ENCODE measurements around the gene CHMP3.

Gene CHMP3

DNA sequence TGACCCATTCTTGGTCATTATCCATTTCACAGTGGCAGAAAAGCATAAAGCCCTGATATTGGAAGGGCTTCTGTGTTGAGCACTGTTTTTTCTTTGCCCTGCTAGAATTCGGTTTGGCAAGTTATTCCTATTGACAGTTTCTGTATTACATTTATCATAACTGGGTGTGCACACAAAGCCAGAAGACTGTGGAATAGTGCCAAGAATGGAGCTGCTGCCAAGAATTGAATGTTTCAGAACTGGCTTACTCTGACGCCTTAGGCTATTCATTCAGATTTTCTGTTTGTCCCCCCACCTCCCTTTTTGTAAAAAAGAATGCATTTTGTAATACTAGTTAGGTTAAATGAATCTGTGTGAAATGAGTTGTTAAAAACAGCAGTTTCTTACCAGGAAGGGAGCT is 109.4 kb downstream of the CHMP3 start:
- no peak for DNase-seq (ENCODE audit: low read depth in 1 of 2, low spot score in 1 of 2)

More for the DNA sequence above, 109.4 kb downstream of the CHMP3 start:
- H3K27me3 ChIP-seq (ENCODE audit: insufficient read depth, poor library complexity, severe bottlenecking) = no peaks in the 10 kb centered on the region
- no peak overlapping the region for H3K27ac ChIP-seq (replicated peaks)
- no peak overlapping the region for H3K4me3 ChIP-seq (replicated peaks; ENCODE audit: insufficient read depth, low read length)
- TF ChIP-seq REST (IDR thresholded peaks at IDR 0.05; ENCODE audit: insufficient replicate concordance, low read depth) (no peak), GABPA (IDR thresholded peaks at IDR 0.05; ENCODE audit: low read depth) (no peak), SPI1 (IDR thresholded peaks at IDR 0.05; ENCODE audit: borderline replicate concordance, low read depth) (no peak), POLR2AphosphoS5 (IDR thresholded peaks at IDR 0.05; ENCODE audit: low read depth) (no peak)
- TF ChIP-seq, protein P1, sequence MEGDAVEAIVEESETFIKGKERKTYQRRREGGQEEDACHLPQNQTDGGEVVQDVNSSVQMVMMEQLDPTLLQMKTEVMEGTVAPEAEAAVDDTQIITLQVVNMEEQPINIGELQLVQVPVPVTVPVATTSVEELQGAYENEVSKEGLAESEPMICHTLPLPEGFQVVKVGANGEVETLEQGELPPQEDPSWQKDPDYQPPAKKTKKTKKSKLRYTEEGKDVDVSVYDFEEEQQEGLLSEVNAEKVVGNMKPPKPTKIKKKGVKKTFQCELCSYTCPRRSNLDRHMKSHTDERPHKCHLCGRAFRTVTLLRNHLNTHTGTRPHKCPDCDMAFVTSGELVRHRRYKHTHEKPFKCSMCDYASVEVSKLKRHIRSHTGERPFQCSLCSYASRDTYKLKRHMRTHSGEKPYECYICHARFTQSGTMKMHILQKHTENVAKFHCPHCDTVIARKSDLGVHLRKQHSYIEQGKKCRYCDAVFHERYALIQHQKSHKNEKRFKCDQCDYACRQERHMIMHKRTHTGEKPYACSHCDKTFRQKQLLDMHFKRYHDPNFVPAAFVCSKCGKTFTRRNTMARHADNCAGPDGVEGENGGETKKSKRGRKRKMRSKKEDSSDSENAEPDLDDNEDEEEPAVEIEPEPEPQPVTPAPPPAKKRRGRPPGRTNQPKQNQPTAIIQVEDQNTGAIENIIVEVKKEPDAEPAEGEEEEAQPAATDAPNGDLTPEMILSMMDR (IDR thresholded peaks at IDR 0.05; ENCODE audit: insufficient read depth, low read length) = no peak

Measured in HL-60 (cell line).